ENCODE data around the gene MEI1.

Gene MEI1

GRCh38 chr22:41746567-41747400 is 47.5 kb downstream of the MEI1 start:
- DNase-seq: no peak

- DNase-seq: no peak
Measured at GRCh38 chr22:41752011-41752970, 53.0 kb downstream of the MEI1 start.

GRCh38 chr22:41753984-41754383 is 54.7 kb downstream of the MEI1 start:
- DNase-seq: no peak

- DNase-seq: no peak
Measured at GRCh38 chr22:41757502-41757901, 58.2 kb downstream of the MEI1 start.

- DNase-seq: no peak
Measured at GRCh38 chr22:41758231-41758630, 58.9 kb downstream of the MEI1 start.

GRCh38 chr22:41762980-41763779 is 63.9 kb downstream of the MEI1 start:
- DNase-seq: no peak

GRCh38 chr22:41766476-41766875 is 67.2 kb downstream of the MEI1 start:
- DNase-seq: no peak

GRCh38 chr22:41768430-41768829 is 69.1 kb downstream of the MEI1 start:
- DNase-seq: no peak

GRCh38 chr22:41770715-41771468 is 71.6 kb downstream of the MEI1 start:
- DNase-seq: no peak

- DNase-seq: no peak
Measured at GRCh38 chr22:41772198-41772597, 72.9 kb downstream of the MEI1 start.

- DNase-seq: no peak
Measured at GRCh38 chr22:41772645-41773044, 73.3 kb downstream of the MEI1 start.

GRCh38 chr22:41775338-41775737 is 76.0 kb downstream of the MEI1 start:
- DNase-seq: no peak

GRCh38 chr22:41775976-41776375 is 76.7 kb downstream of the MEI1 start:
- no peak for DNase-seq

GRCh38 chr22:41776381-41776780 is 77.1 kb downstream of the MEI1 start:
- DNase-seq: no peak

- no peak for DNase-seq
Measured at GRCh38 chr22:41777749-41778425, 78.6 kb downstream of the MEI1 start.

GRCh38 chr22:41779929-41780505 is 80.7 kb downstream of the MEI1 start:
- no peak for DNase-seq

GRCh38 chr22:41780746-41781505 is 81.6 kb downstream of the MEI1 start:
- DNase-seq: peak; percentile 72

GRCh38 chr22:41781507-41781906 is 82.2 kb downstream of the MEI1 start:
- DNase-seq: no peak

GRCh38 chr22:41782316-41782715 is 83.0 kb downstream of the MEI1 start:
- DNase-seq: no peak

GRCh38 chr22:41782751-41783150 is 83.4 kb downstream of the MEI1 start:
- DNase-seq: no peak

All from SIG-M5 (cell line).